Measurements from ENCODE around the gene SF3B6.

Gene SF3B6

DNA sequence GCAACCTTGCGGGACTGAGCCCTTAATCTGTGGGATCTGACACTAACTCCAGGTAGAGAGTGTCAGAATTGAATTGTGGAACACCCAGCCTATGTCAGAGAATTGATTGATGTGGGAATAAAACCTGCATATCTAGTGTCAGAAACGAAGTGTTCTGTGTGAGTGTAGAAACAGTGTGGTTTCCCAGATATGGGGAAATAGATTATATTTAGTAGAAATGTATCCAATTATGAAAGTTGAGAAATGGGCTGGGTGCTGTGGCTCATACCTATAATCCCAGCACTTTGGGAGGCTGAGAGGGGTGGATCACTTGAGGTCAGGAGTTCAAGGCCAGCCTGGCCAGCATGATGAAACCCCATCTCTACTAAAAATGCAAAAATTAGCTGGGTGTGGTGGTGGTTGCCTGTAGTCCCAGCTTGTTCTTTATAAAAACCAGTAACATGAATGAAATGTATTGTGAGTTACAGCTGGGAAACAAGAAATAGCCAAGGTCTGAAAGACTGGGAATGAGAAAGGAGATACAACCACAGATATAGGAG is 12.8 kb upstream of the SF3B6 start:
- Histone ChIP-seq H3K9ac (ENCODE audit: low read length) (no peak overlapping the region), H4K20me1 (ENCODE audit: insufficient read depth, low read length) (no peaks in the 10 kb centered on the region), H3K36me3 (ENCODE audit: insufficient read depth, low read length) (no peaks in the 10 kb centered on the region), H2AFZ (ENCODE audit: low read length) (no peak overlapping the region), H3K27me3 (ENCODE audit: insufficient read depth, low read length) (no peaks in the 10 kb centered on the region), H3K4me3 (ENCODE audit: low read depth, low read length, poor library complexity, severe bottlenecking) (no peak overlapping the region), H3K9me3 (ENCODE audit: low read length) (no peaks in the 10 kb centered on the region), H3F3A (ENCODE audit: insufficient read depth, low read length) (no peaks in the 10 kb centered on the region), H3K4me1 (ENCODE audit: insufficient read depth, low read length, severe bottlenecking) (peaks cover 7% of the 10 kb centered on the region), H3K9me2 (ENCODE audit: low read depth, low read length) (no peaks in the 10 kb centered on the region), H3K79me2 (ENCODE audit: insufficient read depth, low read length) (no peaks in the 10 kb centered on the region), H3K27ac (ENCODE audit: low read depth, low read length, poor library complexity, severe bottlenecking) (no peak overlapping the region), H3K4me2 (ENCODE audit: low read length) (no peak overlapping the region)
- no peak for TF ChIP-seq CTCF (IDR thresholded peaks at IDR 0.05; ENCODE audit: low read length)
- TF ChIP-seq EZH2 (IDR thresholded peaks at IDR 0.05; ENCODE audit: borderline replicate concordance, low read length) = no peak

DNA sequence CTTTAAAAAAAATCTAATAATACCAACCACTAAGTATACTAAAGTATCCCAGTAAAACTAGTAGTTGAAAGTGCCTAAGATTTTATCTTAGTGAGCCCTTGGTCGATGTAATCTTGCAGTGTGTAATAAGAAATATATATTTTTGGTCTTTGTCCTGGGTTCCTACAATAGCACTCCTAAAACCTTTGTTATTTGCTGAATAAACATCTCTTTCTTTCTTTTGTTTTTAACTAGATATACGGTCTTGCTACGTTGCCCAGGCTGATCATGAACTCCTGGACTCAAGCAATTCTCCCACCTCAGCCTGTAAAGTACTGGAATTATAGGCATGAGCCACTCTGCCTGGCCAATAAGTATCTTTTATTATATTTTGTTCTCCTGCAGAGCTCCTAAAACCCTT is 10.9 kb upstream of the SF3B6 start:
- Histone ChIP-seq H3K79me2 (ENCODE audit: insufficient read depth, low read length) (no peaks in the 10 kb centered on the region), H3K27me3 (ENCODE audit: insufficient read depth, low read length) (no peaks in the 10 kb centered on the region), H3K9me2 (ENCODE audit: low read depth, low read length) (no peaks in the 10 kb centered on the region), H4K20me1 (ENCODE audit: insufficient read depth, low read length) (no peaks in the 10 kb centered on the region), H3K9me3 (ENCODE audit: low read length) (no peaks in the 10 kb centered on the region), H3K4me2 (ENCODE audit: low read length) (no peak overlapping the region), H3K27ac (ENCODE audit: low read depth, low read length, poor library complexity, severe bottlenecking) (no peak overlapping the region), H3K4me1 (ENCODE audit: insufficient read depth, low read length, severe bottlenecking) (peaks cover 18% of the 10 kb centered on the region), H3K9ac (ENCODE audit: low read length) (no peak overlapping the region), H3K36me3 (ENCODE audit: insufficient read depth, low read length) (no peaks in the 10 kb centered on the region), H3F3A (ENCODE audit: insufficient read depth, low read length) (no peaks in the 10 kb centered on the region), H3K4me3 (ENCODE audit: low read depth, low read length, poor library complexity, severe bottlenecking) (no peak overlapping the region), H2AFZ (ENCODE audit: low read length) (no peak overlapping the region)
- TF ChIP-seq CTCF (IDR thresholded peaks at IDR 0.05; ENCODE audit: low read length) = no peak
- TF ChIP-seq EZH2 (IDR thresholded peaks at IDR 0.05; ENCODE audit: borderline replicate concordance, low read length) = no peak

DNA sequence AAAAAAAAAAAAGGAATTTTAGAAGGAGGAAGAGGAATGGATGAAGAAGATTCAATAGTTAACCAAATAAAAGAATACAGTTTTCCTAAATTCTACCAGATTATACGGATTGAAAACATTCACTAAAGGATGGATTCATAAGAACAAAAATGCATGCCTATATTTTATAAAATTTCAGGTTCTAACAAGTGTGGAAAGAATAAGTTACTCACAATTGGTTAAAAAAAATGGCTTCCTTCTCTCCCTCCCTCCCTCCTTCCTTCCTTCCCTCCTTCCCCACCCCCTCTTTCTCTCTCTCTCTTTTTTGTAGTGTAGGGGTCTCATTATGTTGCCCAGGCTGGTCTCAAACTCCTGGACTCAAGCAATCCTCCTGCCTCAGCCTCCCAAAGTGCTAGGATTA is 10.1 kb upstream of the SF3B6 start:
- H3K4me2 ChIP-seq (ENCODE audit: low read length) = no peak overlapping the region
- H3K27me3 ChIP-seq (ENCODE audit: insufficient read depth, low read length) = no peaks in the 10 kb centered on the region
- H3K36me3 ChIP-seq (ENCODE audit: insufficient read depth, low read length) = no peaks in the 10 kb centered on the region
- H2AFZ ChIP-seq (ENCODE audit: low read length) = no peak overlapping the region
- no peaks in the 10 kb centered on the region for H3K9me3 ChIP-seq (ENCODE audit: low read length)
- TF ChIP-seq EZH2 (IDR thresholded peaks at IDR 0.05; ENCODE audit: borderline replicate concordance, low read length) (no peak), CTCF (IDR thresholded peaks at IDR 0.05; ENCODE audit: low read length) (no peak)
- no peaks in the 10 kb centered on the region for H3F3A ChIP-seq (ENCODE audit: insufficient read depth, low read length)
- H3K9me2 ChIP-seq (ENCODE audit: low read depth, low read length) = no peaks in the 10 kb centered on the region
- no peak overlapping the region for H3K27ac ChIP-seq (ENCODE audit: low read depth, low read length, poor library complexity, severe bottlenecking)
- no peak overlapping the region for H3K9ac ChIP-seq (ENCODE audit: low read length)
- H3K4me1 ChIP-seq (ENCODE audit: insufficient read depth, low read length, severe bottlenecking) = peaks cover 18% of the 10 kb centered on the region
- H3K4me3 ChIP-seq (ENCODE audit: low read depth, low read length, poor library complexity, severe bottlenecking) = no peak overlapping the region
- H3K79me2 ChIP-seq (ENCODE audit: insufficient read depth, low read length) = no peaks in the 10 kb centered on the region
- H4K20me1 ChIP-seq (ENCODE audit: insufficient read depth, low read length) = no peaks in the 10 kb centered on the region

All from OCI-LY1 (cell line).